Hepatocyte (in vitro differentiated cells): ENCODE measurements around the gene PTPRT. TPM values are rescaled to one million over a fixed set of nuclear protein-coding genes. Genes with fewer than 3 reads are reported as not detected.

ENCODE experiments used
- DNase-seq: peaks from one replicate; pipeline ENCODE4 v3.0.0-alpha.2; 2016; ENCODE audit warnings: low spot score
- H2AFZ ChIP-seq: fragments of 200-600 bp; sonication (generic); 2 replicates; pipeline ENCODE4 v1.6.0; 2016; ENCODE audit warnings: antibody characterized with exemption, mild to moderate bottlenecking
- H3K27ac ChIP-seq: fragments of 200-600 bp; sonication (generic); 2 replicates; pipeline ENCODE4 v1.5.1; 2016; ENCODE audit warnings: mild to moderate bottlenecking
- H3K27me3 ChIP-seq: fragments of 200-600 bp; sonication (generic); 2 replicates; pipeline ENCODE4 v1.6.1; 2016
- H3K36me3 ChIP-seq: fragments of 200-600 bp; sonication (generic); replicated peaks from 2 replicates; pipeline ENCODE4 v1.5.1; 2016; ENCODE audit warnings: low read depth; ENCODE audit not compliant: insufficient read depth
- H3K4me1 ChIP-seq: fragments of 200-600 bp; sonication (generic); 2 replicates; pipeline ENCODE4 v1.5.1; 2016; ENCODE audit warnings: mild to moderate bottlenecking, moderate library complexity; ENCODE audit not compliant: insufficient read depth
- H3K4me2 ChIP-seq: fragments of 200-600 bp; sonication (generic); 2 replicates; pipeline ENCODE4 v1.6.0; 2016
- H3K4me3 ChIP-seq: fragments of 200-600 bp; sonication (generic); 2 replicates; pipeline ENCODE4 v1.5.1; 2016; ENCODE audit warnings: mild to moderate bottlenecking
- H3K79me2 ChIP-seq: fragments of 200-600 bp; sonication (generic); 2 replicates; pipeline ENCODE4 v1.6.0; 2017; ENCODE audit warnings: mild to moderate bottlenecking
- H3K9me2 ChIP-seq: fragments of 200-600 bp; sonication (generic); replicated peaks from 2 replicates; pipeline ENCODE4 v1.6.0; 2017; ENCODE audit warnings: mild to moderate bottlenecking; ENCODE audit not compliant: insufficient read depth
- H3K9me3 ChIP-seq: fragments of 200-600 bp; sonication (generic); 2 replicates; pipeline ENCODE4 v1.5.1; 2016; ENCODE audit warnings: low read depth, mild to moderate bottlenecking
- H4K20me1 ChIP-seq: fragments of 200-600 bp; sonication (generic); 2 replicates; pipeline ENCODE4 v1.6.0; 2016; ENCODE audit warnings: mild to moderate bottlenecking; ENCODE audit not compliant: insufficient read depth, poor library complexity, severe bottlenecking
- CTCF ChIP-seq: fragments of 200-600 bp; sonication (generic); IDR thresholded peaks from 2 replicates; pipeline ENCODE4 v1.5.1; 2016; ENCODE audit warnings: antibody characterized with exemption, mild to moderate bottlenecking; ENCODE audit not compliant: poor library complexity
- EZH2 ChIP-seq: fragments of 200-600 bp; sonication (generic); IDR thresholded peaks from 2 replicates; pipeline ENCODE4 v1.6.1; 2016; ENCODE audit warnings: antibody characterized with exemption, mild to moderate bottlenecking, borderline replicate concordance
- EZH2phosphoT487 ChIP-seq: fragments of 200-600 bp; sonication (generic); IDR thresholded peaks from one replicate; pipeline ENCODE4 v1.6.1; 2018; ENCODE audit warnings: antibody characterized with exemption, mild to moderate bottlenecking, low read depth, moderate library complexity; ENCODE audit not compliant: unreplicated experiment, severe bottlenecking
- WGBS: methylation state at CpG from one replicate; pipeline ENCODE4 v1.1.6; 2016; ENCODE audit warnings: low lambda C conversion rate; ENCODE audit errors: missing lambda C conversion rate; 5-methylcytosine and 5-hydroxymethylcytosine counted together
- polyA plus RNA-seq: library from polyadenylated mRNA; unstranded; fragments of >200 nt; fragmentation: Nextera tagmentation; extraction: Ambion mirVana; gene quantifications from 2 replicates; pipeline ENCODE4 v1.2.1, GENCODE V29; 2016
- total RNA-seq: library from RNA; depleted of rRNA; stranded (reverse); fragments of >200 nt; gene quantifications from 2 replicates; pipeline ENCODE4 v1.2.3, GENCODE V29; 2014

Gene PTPRT
- total and polyA plus RNA-seq, 2 experiments from 2014 or later = 0.47 to 0.83 TPM

GRCh38 chr20:43193443-43193842, 3.7 kb upstream of the PTPRT start:
- no peaks in the 10 kb centered on the region for H3K4me1 ChIP-seq
- no peaks in the 10 kb centered on the region for H3K9me3 ChIP-seq
- no peaks in the 10 kb centered on the region for H3K9me2 ChIP-seq
- H3K4me2 ChIP-seq = no peak overlapping the region
- H4K20me1 ChIP-seq = no peaks in the 10 kb centered on the region
- WGBS = 97% methylated on average over 3 of the region's 3 CpGs
- TF ChIP-seq EZH2phosphoT487 = no peak
- DNase-seq = no peak
- no peaks in the 10 kb centered on the region for H3K36me3 ChIP-seq
- H2AFZ ChIP-seq = no peak overlapping the region
- peaks cover 35% of the 10 kb centered on the region for H3K27me3 ChIP-seq
- H3K79me2 ChIP-seq = no peaks in the 10 kb centered on the region
- no peak overlapping the region for H3K27ac ChIP-seq
- no peak overlapping the region for H3K4me3 ChIP-seq

DNA sequence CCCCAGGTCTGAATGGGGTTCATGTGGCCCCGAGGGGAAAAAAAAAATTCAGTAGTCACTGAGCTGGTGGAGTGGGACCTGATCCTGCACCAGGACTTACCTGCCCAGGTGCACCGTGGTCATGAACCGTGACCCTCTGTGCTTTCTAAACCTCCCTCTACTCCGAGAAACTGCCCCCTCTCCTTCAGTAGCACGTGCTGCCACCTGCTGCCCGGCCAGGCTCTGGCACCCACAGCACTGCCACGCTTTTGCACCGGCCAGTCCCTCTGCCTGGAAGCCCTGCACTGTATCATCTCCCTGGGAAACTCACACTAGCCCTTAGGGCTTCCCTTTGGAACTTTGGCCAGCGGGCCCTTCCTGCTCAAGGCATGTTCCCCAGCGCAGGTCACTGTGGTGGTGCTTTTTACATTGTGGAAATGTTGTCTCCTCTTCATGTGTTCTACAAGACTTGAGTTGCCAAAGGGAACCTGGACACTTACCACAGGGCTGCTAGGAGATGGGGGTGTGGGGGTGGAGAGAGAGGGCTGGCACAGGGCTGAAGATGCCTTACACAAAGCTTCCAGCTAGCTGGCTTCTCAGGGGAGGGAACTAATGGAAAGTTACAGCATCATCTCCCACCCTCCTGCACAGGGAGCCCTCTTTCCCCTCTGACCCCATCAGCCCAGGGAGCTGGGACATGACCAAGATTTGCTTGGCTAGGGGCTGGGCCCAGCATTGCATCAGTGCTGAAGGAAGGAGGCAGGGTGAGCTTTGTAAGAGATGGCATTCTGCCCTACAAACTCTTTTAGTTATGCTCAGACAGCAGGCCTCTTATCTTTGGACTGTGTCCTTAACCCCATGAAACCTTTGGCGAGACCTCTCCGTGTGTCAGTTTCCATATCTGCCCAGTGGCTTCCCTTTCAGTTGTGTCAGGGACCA, 2.5 kb upstream of the PTPRT start:
- Histone ChIP-seq H3K27me3 (peaks cover 41% of the 10 kb centered on the region), H3K79me2 (no peaks in the 10 kb centered on the region), H3K4me1 (no peaks in the 10 kb centered on the region), H3K4me3 (no peak overlapping the region), H3K9me2 (no peaks in the 10 kb centered on the region), H3K27ac (no peak overlapping the region), H4K20me1 (no peaks in the 10 kb centered on the region), H3K9me3 (no peaks in the 10 kb centered on the region), H3K36me3 (no peaks in the 10 kb centered on the region), H2AFZ (no peak overlapping the region), H3K4me2 (no peak overlapping the region)
- TF ChIP-seq EZH2phosphoT487 (no peak), EZH2 (no peak), CTCF (peak; percentile 47)
- WGBS = 28% methylated on average over 12 of the region's 12 CpGs
- peak; percentile 38 for DNase-seq

DNA sequence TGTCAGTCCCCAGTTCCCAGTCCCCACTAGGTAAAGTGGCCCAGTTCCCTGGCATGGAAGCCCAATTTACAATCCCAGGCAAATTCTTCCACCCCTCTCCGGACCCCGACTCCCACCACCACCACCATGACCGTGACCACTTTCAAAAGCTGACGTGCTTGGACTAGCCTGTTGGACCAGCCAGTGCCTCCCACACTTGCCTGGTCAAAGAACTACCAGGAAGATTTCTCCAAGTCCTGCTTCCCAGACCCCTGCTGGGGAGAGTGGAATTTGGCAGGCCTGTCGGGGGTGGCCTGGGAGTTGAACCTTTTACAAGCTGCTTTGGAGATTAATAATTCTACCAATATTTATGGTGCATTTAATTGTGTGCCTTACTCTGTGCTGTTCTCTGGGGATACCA, 1.4 kb upstream of the PTPRT start:
- Histone ChIP-seq H4K20me1 (no peaks in the 10 kb centered on the region), H3K4me2 (no peak overlapping the region), H3K9me3 (no peaks in the 10 kb centered on the region), H3K27me3 (peaks cover 41% of the 10 kb centered on the region), H3K4me1 (no peaks in the 10 kb centered on the region), H3K27ac (no peak overlapping the region), H2AFZ (no peak overlapping the region), H3K79me2 (no peaks in the 10 kb centered on the region), H3K9me2 (no peaks in the 10 kb centered on the region), H3K4me3 (no peak overlapping the region), H3K36me3 (no peaks in the 10 kb centered on the region)
- 81% methylated on average over 5 of the region's 5 CpGs for WGBS
- no peak for DNase-seq
- TF ChIP-seq EZH2 (no peak), EZH2phosphoT487 (no peak), CTCF (no peak)

- H3K36me3 ChIP-seq = no peaks in the 10 kb centered on the region
- H3K27ac ChIP-seq = no peak overlapping the region
- peak overlapping the region; percentile 62 for H3K4me2 ChIP-seq
- 47% methylated on average over 4 of the region's 24 CpGs for WGBS
- no peaks in the 10 kb centered on the region for H3K9me3 ChIP-seq
- peaks cover 41% of the 10 kb centered on the region for H3K27me3 ChIP-seq
- H3K4me3 ChIP-seq = no peak overlapping the region
- no peaks in the 10 kb centered on the region for H3K4me1 ChIP-seq
- TF ChIP-seq CTCF (no peak), EZH2 (peak; percentile 9)
- H2AFZ ChIP-seq = no peak overlapping the region
- DNase-seq = no peak
- H3K9me2 ChIP-seq = no peaks in the 10 kb centered on the region
- no peaks in the 10 kb centered on the region for H3K79me2 ChIP-seq
- no peaks in the 10 kb centered on the region for H4K20me1 ChIP-seq
These were observed 737 bp upstream of the PTPRT start for GRCh38 chr20:43190332-43190953.
